ENCODE measurements around the gene SP6.

Gene SP6

DNA sequence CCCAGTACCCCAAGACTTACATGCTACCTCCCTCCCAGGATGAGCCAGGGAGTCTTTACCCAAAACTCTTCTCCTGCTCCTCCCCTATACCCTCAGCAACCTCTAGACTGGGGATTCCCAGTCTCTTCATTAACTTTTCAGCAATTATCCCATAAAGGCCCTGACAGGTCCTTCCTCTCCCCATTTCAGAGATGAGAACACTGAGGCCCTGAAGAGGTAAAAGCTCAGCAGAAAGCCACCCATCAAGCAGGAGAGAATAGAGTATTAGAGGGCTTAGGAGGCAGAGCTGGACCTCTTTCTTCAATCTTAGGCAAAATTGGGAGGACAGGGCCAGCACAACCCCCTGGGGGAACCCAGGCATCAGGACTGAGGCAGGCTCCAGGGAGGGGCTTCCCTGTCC is 5.9 kb upstream of the SP6 start:
- DNase-seq (ENCODE audit: low spot score) = no peak

DNA sequence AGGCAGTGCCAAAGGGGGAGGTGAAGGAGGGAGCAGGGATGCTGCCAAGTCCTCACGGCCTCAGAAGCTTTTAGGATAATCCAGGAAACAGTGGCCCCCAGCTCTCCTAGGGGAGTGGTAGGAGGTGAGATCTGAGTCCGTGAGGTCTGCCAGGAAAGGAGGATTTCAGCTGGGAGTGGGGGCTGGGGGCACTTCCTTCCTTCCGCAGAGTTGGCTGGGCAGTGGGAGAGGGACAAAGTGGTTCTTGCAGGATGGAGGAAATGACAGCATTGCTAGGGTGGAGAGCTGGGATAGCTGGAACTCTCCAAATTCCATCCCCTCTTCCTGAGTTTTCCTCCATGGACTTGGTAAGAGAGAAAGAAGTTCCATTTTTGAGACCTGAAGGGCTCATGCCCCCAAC is 4.8 kb upstream of the SP6 start:
- DNase-seq (ENCODE audit: low spot score) = no peak

DNA sequence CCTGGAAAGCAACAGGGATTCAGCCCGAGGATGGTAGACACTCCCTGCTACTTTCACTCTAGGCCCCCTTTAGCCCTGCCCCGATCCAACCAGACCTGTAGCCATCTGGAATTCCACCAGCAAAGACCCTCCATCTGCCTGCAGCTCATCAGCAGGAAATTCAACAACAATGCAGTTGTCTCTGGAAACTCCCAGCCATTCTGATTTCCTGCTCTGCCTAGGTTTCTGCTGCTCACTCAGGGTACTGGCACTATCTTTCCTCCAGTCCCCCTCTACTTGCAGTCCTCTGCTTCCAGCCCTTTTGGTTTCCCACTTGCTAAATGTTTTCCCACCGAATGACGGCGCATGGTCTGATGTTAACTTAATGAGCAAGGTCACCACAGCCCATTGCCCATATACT is 2.7 kb upstream of the SP6 start:
- no peak for DNase-seq (ENCODE audit: low spot score)

DNA sequence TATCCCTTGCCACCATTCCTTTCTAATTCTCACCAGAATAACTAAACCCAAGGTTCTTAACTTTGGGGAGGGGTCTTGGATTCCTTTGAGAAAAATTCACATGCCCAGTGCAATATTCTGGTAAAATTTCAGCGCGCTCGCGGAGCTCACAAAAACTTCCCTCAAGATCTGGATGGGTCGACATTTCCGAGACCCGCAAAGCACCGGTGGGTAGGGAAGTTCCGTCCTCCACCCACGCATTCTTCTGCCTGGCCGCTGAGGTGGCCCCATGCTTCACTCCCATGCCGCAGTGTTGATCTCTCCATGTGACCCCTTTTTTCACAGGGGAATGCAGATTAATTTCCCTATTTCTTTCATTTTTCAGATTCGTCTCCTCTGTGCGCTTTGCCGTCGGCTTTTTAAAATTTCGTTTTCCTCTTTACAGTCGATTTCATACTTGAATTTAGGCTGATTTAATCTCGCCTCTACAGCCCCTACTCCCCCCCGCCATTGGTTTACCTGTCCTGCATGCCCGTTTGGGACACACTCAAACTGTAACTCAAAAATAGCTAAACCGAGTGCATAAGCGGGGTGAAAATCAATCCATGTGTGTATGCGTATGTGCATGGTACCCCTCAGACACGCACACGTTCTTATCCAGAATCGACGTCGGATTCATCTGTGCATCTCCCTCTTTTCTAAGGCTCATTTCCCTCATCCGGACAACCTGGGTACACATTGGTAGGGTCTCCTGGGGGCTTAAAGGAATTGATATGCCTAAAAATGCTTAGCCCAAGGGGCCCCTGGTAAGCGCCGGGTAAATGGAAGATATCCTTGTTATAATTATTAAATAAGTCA is 1.4 kb upstream of the SP6 start:
- DNase-seq (ENCODE audit: low spot score) = no peak

DNA sequence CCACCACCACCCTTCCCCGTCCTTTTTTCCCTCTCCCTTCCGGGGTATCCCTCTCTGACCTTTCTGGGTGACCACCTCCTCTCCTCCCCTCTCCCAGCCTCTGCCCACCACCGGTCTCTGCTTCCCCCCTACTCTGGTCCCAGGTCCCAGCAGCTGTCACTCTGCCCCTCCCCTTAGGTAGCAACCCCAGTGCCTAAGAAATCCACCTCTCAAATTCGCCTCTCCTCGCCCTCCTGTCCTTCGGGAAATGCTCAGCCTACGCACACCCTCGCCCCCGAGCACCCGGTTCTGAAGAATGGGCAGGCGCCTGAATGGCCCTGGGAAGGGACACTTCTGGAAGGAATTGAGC is 775 bp upstream of the SP6 start:
- no peak for DNase-seq (ENCODE audit: low spot score)

DNA sequence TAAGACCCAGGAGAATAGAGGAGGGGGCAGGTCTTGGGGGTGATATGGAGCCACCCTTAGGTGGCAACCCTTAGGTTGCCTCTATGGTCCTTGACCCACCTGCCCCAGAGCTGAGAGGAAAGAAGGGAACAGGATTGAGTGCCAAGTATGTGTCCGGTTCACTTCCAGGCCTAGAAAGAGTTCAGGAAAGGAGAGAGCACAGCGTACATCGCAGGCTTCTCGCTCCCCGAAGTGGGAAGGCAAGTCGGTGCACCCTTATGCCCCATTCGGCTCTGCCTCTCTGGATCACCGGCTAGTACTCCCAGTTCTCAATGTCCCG is 631 bp downstream of the SP6 start:
- DNase-seq (ENCODE audit: low spot score) = no peak

DNA sequence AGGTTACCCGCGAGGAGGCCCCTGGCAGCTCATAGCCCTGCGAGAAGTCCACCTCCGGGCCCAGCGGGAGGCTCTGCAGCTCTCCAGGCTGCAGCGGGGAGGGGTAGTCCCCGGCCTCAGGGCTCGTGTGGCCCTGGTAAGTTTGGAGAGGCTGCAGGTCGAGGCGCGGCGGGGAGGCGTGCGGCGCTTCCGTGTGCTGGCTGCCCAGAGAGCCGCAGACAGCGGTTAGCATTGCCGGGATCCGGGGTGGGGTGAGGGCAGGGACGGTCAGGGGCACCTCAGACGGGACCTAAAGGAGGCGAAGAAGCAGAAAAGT is 2.8 kb downstream of the SP6 start:
- DNase-seq (ENCODE audit: low spot score) = no peak

DNA sequence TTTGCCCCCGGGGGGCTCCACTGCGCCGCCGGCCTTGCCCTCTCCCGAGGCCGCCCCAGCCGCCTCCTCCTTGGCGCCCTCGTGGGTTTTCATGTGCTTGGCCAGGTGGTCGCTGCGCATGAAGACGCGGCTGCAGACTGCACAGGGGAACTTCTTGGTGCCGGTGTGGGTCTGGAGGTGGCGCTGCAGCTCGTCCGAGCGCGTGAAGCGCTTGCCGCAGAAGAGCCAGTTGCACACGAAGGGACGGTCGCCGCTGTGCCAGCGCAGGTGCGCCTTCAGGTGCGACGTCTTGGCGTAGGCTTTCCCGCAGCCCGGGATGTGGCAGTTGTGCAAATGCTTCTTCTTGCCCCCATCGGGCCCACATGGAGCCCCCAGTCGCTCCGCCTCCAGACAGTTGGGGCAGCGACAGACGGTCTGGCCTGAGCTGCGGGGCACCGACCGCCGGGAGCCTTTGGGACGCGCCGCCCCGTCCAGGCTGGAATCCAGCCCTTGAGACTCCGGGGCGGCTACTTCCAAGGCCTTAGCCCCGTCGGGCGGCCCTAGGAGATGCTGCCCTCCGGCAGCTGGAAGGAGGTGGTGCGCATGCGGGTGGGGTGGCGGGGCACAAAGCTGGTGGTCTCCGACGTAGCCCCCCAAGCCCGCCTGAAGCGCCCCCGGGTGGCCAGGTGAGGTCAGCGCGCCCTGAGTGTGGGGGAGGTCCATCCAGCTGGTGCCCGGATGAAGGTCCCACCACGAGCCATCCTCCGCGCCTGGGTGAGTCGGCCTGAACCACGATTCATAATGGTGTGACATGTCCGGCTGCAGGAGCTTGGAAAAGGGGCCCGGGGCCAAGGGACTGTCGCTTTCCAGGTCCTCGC is 3.4 kb downstream of the SP6 start:
- peak; percentile 40 for DNase-seq (ENCODE audit: low spot score)

DNA sequence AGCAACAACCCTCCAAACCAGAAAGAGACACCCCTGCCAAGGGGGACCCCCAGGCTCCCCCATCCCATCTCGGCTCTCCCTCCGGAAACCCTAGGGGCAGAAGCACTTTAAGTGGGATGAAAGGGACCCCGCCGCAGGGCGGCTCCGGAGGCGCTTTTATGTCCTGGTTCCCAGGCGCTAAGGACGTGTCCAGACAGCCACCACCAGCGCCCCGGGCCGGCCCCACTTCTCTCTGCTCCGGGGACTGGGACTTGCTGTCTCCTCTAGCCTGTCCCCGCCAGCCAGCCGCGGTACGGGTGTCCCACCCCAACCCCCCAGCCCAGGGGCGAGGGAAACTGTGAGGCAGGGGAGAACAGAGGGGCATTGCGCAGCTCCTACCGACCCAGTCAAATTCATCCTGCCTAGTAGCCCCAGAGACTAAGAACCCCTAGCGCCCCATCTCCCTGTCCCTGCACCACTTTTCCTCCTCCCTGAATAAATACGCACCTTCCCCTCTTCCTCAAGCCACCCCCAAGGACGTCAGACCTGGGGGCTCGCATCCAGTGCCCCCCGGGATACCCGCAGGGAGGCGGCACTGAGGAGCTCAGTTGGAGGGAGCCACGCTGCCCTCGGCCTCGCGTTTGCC is 4.1 kb downstream of the SP6 start:
- DNase-seq (ENCODE audit: low spot score) = no peak

DNA sequence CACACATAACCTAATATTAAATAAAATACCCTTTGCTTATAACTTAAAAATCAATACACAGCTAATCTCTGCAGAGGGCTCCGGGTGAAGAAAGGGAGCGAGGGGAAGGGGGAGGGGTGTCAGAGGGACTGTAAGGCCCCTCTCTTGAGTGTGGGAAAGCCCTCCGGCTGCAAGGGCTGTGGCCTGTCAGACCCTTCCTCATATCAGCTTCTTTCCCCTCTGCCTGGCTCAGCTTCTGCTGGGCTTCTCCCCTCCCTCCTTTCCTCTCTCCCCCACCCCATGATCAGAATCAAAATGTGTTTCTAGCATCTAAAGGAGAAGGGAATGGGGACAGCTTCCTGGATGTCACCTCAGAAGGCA is 5.3 kb downstream of the SP6 start:
- DNase-seq (ENCODE audit: low spot score) = no peak

DNA sequence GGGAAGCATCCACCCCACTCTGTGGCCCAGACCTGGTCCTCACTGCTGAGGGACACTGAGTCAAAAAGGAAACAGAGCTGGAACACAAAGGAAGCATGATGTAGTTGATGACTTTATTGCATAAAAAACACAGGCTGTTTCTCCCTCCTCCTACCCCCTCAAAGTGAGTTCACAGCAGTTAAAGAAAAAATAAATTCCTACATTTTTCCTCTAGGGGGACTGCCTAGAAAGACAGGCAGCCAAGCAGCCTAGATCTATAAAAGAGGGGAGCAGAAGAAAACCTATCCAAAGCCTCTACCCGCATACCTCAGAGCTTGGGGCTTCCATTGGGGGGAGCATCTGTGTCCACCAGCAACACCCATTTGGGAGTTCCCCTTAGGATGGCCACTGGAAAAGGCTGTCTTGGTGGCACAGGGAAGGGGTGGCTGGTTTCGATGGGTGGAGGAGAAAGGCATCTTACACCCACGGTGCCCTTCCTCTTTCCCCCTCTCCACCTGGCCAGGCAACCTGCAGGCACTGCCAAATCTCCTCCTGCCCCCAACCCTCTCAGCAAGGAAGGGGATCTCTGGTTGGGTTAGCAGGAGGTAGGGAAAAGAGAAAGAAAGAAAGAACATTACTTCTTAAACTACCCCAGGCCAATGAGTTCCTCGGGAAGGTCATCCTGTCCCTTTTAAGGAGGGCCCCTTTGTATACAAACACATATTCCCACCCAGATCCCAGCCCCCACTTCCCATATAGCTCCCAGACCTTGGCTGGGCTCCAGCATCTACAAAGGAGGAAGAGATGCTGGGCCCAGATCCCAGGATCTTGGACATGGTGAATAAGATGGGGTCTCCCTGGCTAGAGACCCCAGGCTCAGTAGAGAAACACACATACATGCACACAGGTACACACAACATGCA is 5.9 kb downstream of the SP6 start:
- no peak for DNase-seq (ENCODE audit: low spot score)

DNA sequence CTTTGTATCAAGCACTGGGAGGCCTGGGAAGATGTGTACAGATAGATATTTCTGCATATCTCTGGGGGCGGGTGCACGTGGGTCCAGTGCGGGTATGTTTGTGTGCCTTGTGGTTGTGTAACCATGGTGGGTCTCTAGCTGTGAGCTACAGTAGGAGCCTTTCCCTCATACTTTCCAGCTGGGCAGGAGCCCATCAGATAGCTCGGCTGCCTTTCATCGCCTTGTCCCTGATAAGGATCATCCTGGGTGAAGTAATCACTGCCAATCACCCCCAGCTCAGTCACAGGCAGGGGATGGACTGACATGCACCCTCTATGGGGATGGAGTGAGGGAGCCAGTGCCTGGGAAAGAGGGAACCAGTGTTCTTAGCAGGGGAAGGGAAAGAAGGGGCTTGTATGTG is 6.7 kb downstream of the SP6 start:
- no peak for DNase-seq (ENCODE audit: low spot score)

DNA sequence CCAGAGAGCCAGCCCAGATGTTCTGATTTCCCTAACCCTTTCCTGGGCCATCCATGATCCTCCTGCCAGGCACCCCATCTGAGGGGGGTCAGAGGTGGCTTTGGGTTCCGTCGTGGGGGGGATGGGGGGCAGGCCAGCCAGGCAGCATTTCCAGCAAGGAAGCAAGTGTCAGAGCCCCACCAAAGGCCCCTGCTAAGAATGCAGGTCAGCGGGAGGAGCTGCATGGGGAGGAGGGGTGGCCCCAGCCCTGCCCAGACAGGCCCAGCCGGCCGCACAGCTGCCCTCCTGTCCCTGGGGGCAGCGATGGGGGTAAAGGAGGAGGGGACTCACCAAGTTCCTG is 7.6 kb downstream of the SP6 start:
- DNase-seq (ENCODE audit: low spot score) = no peak

DNA sequence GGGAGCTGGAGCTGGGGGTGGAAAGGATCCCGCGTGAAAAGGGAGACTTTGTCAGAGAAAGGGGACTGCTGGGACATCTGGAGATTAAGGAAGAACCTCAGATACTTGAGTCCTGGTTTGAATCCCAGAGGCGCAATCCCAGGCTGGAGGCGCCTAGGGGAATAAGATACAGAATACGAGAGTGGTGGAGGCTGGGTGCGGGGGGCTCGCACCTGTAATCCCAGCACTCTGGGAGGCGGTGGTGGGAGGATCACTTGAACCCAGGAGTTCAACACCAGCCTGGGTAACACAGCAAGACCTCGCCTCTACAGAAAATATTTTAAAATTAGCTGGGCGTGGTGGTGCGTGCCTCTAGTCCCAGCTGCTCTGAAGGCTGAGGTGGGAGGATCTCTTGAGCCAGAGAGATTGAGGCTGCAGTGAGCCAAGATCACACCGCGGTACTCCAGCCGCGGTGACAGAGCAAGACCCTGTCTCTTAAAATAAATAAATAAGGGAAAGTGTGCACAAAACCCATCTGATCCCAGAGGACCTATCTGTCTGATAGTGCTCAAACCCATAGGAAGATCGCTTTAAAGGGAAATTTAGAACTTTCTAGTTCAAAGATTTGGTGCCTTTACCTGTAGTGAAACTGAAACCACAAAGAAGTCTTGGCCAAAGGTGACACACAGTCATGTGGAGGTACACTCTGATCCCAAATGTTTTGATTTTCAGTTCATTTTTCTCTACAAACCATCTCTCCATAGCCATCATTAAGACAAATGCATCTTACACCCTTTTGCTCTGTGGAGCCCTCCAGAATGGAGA is 9.3 kb downstream of the SP6 start:
- DNase-seq (ENCODE audit: low spot score) = no peak

DNA sequence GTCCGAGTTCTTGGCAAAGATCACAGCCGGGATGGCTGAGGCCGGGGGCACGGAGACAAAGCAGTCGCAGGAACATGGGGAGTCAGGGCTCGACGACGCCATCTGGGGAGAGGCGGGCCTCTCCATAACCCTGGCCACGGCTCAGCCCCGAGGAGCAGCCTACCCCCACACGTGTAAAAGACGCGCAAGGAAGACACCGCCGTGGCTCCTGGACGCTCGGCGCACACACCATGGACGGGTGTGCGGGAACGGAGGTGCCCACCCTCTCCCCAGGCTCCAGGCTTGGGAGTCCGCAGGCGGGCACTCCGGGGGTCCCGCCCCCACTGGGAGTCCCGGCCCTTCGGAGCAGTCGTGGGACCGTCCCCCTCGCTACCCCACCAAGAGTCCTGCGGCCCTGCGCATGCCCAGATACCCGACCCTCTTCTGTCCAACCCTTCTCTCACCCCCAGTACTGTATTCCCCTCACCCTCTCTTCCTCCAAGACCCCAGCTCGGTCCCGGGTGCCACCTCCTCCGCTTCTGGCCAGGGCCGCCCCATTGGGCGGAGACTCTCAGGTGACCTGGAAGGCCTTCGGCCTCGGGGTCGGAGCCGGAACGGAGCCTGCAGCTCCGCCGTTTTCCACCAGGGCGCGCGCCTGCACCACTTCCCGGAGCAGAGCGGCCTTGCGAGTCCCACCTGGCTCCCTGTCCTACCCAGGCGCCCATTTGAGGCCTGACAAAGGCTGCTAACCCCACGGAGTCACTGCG is 10.0 kb downstream of the SP6 start, which contains the start of gene SCRN2:
Gene SCRN2 (minus strand): TSS at position 532 of the 746 bp plus-strand sequence. CDS start 430 bp downstream, at position 102.
- DNase-seq (ENCODE audit: low spot score) = peak; percentile 95

DNA sequence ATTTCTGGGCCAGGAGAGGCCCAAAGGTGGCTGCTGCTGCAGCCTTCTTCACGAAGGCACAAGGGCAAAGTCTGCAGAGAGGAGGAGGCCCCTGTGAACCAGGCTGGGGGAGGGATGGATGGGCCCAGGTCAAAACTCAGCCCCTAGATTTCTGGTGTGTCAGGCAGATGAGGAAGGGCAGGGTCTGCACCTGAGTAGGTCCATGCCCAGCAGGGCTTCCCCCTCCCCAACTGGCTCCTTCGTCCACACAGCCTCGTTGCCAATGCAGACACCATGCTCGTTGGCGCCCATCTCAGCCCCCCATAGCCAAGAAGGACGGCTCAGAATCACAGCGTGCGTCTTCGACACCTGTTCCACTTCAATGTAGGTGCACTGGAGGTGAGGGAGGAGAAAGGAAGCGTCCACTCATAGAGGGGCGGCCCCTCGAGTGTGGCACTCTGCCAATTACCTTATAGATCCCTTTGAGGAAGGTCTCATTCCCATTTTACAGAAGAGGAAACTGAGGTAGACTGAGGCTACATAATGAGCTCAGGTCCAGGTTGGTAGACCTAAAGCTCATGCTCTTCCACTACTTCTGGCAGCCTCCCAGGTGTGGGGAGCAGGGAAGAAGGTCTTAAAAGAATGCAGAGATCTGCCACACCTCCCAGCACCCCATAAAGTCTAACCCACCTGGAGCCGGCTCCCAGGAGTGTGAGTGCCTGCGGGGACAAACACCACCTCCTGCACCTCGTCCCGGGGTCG is 10.8 kb downstream of the SP6 start:
- no peak for DNase-seq (ENCODE audit: low spot score)

DNA sequence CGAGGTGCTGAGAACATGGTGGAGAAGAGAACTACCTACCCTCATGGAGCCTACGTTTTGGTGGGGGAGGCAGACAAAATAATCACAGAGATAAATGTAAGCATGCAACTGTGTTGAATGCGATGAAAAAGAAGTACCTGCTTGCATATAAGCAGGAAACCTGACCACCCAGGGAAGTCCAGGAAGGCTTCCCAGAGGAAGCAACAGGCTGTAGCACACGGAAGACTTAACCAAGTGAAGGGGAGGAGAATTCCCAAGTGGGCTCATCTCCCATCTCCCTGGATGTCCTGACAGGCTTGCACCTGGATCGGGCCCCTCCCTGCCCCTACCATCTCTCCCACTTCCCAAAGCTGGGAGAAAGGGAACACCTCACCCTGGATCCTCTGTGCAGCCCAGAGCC is 11.9 kb downstream of the SP6 start:
- DNase-seq (ENCODE audit: low spot score) = no peak

DNA sequence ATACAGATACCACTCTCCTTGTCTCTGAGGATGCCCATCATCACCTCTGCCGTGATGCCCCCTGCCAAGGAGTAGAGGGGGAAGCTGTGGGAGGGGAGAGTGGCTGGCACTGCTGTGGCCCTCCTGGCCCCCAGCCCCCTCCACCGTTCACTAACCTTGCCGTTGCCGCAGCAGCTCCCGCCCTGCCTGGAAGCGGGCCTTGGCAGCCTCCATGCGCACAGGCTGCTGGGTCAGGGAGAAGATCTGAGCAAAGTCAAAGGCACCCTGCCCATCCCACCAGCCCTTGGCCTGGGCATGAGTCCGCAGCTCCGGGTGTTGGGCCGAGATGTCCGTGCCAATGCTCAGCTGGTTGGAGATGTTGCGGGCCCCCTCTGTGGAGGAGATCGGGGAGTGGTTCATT is 12.3 kb downstream of the SP6 start:
- DNase-seq (ENCODE audit: low spot score) = no peak

DNA sequence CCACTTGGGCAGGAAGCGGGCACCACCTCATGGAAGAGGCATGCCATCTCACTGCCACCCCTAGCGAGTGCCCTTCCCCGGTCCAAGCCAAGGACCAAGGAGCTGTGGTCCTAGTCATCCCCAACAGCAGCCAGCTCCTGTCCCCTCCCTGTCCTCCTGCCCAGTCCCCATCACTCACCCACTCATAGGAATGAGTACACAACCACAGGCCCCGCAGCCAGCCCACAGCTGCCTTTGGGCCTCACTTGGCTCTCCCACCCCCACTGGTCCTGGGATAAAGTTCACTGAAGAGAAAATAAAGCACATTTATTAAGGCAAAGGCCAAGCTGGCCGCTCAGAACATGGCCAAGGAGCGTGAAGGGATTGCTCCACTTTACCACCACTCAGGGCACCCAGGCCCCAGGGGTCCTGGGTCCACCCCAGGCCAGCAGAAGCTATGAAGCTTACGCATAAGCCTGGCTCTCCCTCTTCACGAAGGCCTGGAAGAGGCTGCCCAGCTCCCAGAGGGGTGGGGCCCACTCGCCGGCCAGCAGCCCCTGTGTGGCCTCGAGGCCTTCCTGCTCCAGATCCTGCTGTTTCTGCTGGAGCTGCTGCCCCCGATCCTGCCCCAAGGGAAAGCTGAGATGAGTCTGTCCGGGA is 13.4 kb downstream of the SP6 start:
- no peak for DNase-seq (ENCODE audit: low spot score)

Measured in SK-N-DZ (cell line).